T-cell (primary cell): ENCODE measurements around the gene SORD. TPM values are rescaled to one million over a fixed set of nuclear protein-coding genes. Genes with fewer than 3 reads are reported as not detected.

Experiments used
- ATAC-seq, 4 experiments: fragments of 200-7000 bp in 3 of 4; fragments of 150-1000 bp in 1 of 4; cut with Tn5 transposase; replicated peaks in 1 of 4; 1 replicate in 3 of 4; 2 replicates in 1 of 4; pipeline ENCODE4 v1.10.0; 2021; ENCODE audit warnings: moderate library complexity in 3 of 4, mild to moderate bottlenecking in 2 of 4, moderate number of reproducible peaks in 1 of 4
- CTCF ChIA-PET, 2 donors: fragments of 300-600 bp; sonication (Branson Sonifier 250); formaldehyde crosslinking; loops; one replicate each; lab custom pipeline; 2022; ENCODE audit warnings: antibody characterized with exemption in 2 of 2; lab: Charles Lee
- POLR2A ChIA-PET, 2 donors: fragments of 300-600 bp; sonication (Branson Sonifier 250); formaldehyde crosslinking; loops; one replicate each; lab custom pipeline; 2022; ENCODE audit warnings: antibody characterized with exemption in 2 of 2; lab: Charles Lee
- DNase-seq, 35 experiments: peaks; one replicate each; pipeline versions ENCODE4 v3.0.0 to v3.0.0-alpha.2; 2013 to 2023
- H3K27ac ChIP-seq: one replicate; pipeline ENCODE4 v1.5.1; 2013; ENCODE audit warnings: low read length
- H3K27me3 ChIP-seq, 2 experiments: replicated peaks in 1 of 2; 1 replicate in 1 of 2; 2 replicates in 1 of 2; pipeline versions ENCODE4 v1.6.1 to v1.7.0; 2013; ENCODE audit warnings: low read length in 1 of 2, mixed read lengths in 1 of 2; ENCODE audit not compliant: control insufficient read depth in 2 of 2, insufficient read depth in 2 of 2; ENCODE audit errors: extremely low read depth in 1 of 2
- H3K36me3 ChIP-seq, 2 donors: 1 replicate in 1 of 2; 2 replicates in 1 of 2; pipeline versions ENCODE4 v1.6.1 to v1.7.0; 2013; ENCODE audit warnings: low read length in 1 of 2; ENCODE audit not compliant: control insufficient read depth in 2 of 2, insufficient read depth in 1 of 2; ENCODE audit errors: extremely low read depth in 1 of 2
- H3K4me1 ChIP-seq, 2 experiments: 1 replicate in 1 of 2; 2 replicates in 1 of 2; pipeline versions ENCODE4 v1.6.1 to v1.7.0; 2013; ENCODE audit warnings: low read length in 2 of 2, mixed read lengths in 1 of 2; ENCODE audit not compliant: insufficient read depth in 2 of 2, control insufficient read depth in 1 of 2; ENCODE audit errors: extremely low read depth in 1 of 2
- H3K4me3 ChIP-seq, 2 donors: 1 replicate in 1 of 2; 2 replicates in 1 of 2; pipeline versions ENCODE4 v1.5.1 to v1.7.0; 2013; ENCODE audit warnings: mild to moderate bottlenecking in 2 of 2, low read length in 1 of 2, moderate library complexity in 1 of 2; ENCODE audit not compliant: control insufficient read depth in 1 of 2; ENCODE audit errors: extremely low read depth in 1 of 2
- H3K9me3 ChIP-seq: 2 replicates; pipeline ENCODE4 v1.7.0; 2013
- H3K27ac Mint-ChIP-seq, 2 donors: one replicate each; pipeline ENCODE4 v1.8.0; 2020 to 2021; ENCODE audit warnings: mild to moderate bottlenecking in 2 of 2, mixed read lengths in 2 of 2
- H3K27me3 Mint-ChIP-seq, 2 donors: one replicate each; pipeline ENCODE4 v1.8.0; 2021 to 2022; ENCODE audit warnings: mixed read lengths in 2 of 2
- H3K36me3 Mint-ChIP-seq: one replicate; pipeline ENCODE4 v1.8.0; 2021; ENCODE audit warnings: mixed read lengths
- H3K4me1 Mint-ChIP-seq, 3 donors: one replicate each; pipeline ENCODE4 v1.8.0; 2020 to 2022; ENCODE audit warnings: mixed read lengths in 3 of 3, mild to moderate bottlenecking in 1 of 3
- H3K4me3 Mint-ChIP-seq, 3 donors: one replicate each; pipeline ENCODE4 v1.8.0; 2020 to 2022; ENCODE audit warnings: mild to moderate bottlenecking in 3 of 3, mixed read lengths in 3 of 3, moderate library complexity in 3 of 3
- H3K9me3 Mint-ChIP-seq, 3 donors: one replicate each; pipeline ENCODE4 v1.8.0; 2020 to 2022; ENCODE audit warnings: mixed read lengths in 3 of 3
- WGBS: methylation state at CpG from one replicate; pipeline ENCODE4 v1.1.5; 2013; ENCODE audit warnings: missing lambda C conversion rate; ENCODE audit not compliant: insufficient coverage; 5-methylcytosine and 5-hydroxymethylcytosine counted together
- total RNA-seq, 35 experiments: library from RNA in 6 of 35; stranded (reverse) in 6 of 35; fragments of 120-200 nt in 1 of 35; gene quantifications; one replicate each; pipeline versions ENCODE4 v1.2.1 to v1.2.4 and lab custom pipeline; 2013 to 2026

SORD gene
- total RNA-seq, 5 donors from 2014 or later (not counting 1 experiment from before 2014, with no cell fraction given): 2.6 to 6.0 (median 5.1) TPM

GRCh38 chr15:45089712-45090373 lies 66.8 kb downstream of the SORD start:
- DNase-seq (no peak), ATAC-seq (no peak)
- H3K9me3 ChIP-seq: no peaks in the 10 kb centered on the region
- POLR2A ChIA-PET: no interaction called here
- H3K27me3 Mint-ChIP-seq: peaks cover 22 to 28% of the 10 kb centered on the region in 2 donors
- no peaks in the 10 kb centered on the region for H3K4me1 Mint-ChIP-seq
- CTCF ChIA-PET: interaction anchor here in 1 of 2 donors (1.5 kb wide), 1 partner anchor 37 kb away, joined by 3 read pairs; no protein-coding TSS in a partner anchor
- no peaks in the 10 kb centered on the region for H3K4me1 ChIP-seq
- no peak overlapping the region for H3K4me3 Mint-ChIP-seq
- no peak overlapping the region for H3K4me3 ChIP-seq
- no peaks in the 10 kb centered on the region for H3K9me3 Mint-ChIP-seq
- 100% methylated on average over 1 of the region's 3 CpGs for WGBS
- H3K27me3 ChIP-seq: peaks cover 0 to 22% of the 10 kb centered on the region in 2 experiments
- H3K36me3 ChIP-seq: no peaks in the 10 kb centered on the region
- H3K36me3 Mint-ChIP-seq: no peaks in the 10 kb centered on the region
- no peak overlapping the region for H3K27ac ChIP-seq
- H3K27ac Mint-ChIP-seq: no peak overlapping the region

- H3K4me3 ChIP-seq: no peak overlapping the region
- DNase-seq (no peak), ATAC-seq (no peak)
- Mint-ChIP-seq H3K36me3 (no peaks in the 10 kb centered on the region), H3K4me3 (no peak overlapping the region), H3K27me3 (peaks cover 20 to 28% of the 10 kb centered on the region in 2 donors), H3K4me1 (no peaks in the 10 kb centered on the region), H3K9me3 (no peaks in the 10 kb centered on the region), H3K27ac (no peak overlapping the region)
- H3K27ac ChIP-seq: no peak overlapping the region
- H3K9me3 ChIP-seq: no peaks in the 10 kb centered on the region
- no peaks in the 10 kb centered on the region for H3K4me1 ChIP-seq
- 39% methylated on average over 4 of the region's 7 CpGs for WGBS
- peaks cover 0 to 19% of the 10 kb centered on the region in 2 experiments for H3K27me3 ChIP-seq
- CTCF ChIA-PET: no interaction called here
- POLR2A ChIA-PET: no interaction called here
- no peaks in the 10 kb centered on the region for H3K36me3 ChIP-seq
Measured at GRCh38 chr15:45091161-45091560, 68.2 kb downstream of the SORD start.

DNA sequence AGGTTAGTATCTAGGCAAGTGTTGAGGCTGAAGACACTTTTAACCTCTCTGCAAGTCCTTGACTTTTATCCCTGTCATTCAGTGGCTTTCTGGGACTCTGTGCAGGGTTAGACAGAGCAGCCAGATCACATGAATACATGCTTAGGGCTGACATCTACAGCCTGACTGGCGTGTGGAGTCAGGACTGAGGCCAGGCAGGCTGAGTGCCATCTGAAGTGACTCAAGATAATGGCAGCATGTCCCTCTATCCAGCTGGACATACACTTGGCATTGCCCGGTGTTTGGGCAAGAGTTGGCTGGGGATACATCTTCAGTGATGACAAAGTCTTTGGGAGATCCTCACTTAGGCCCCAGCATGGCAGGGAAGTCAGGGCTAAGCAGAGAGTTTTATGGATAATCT lies 68.6 kb downstream of the SORD start:
- no peak overlapping the region for H3K27ac ChIP-seq
- CTCF ChIA-PET: no interaction called here
- Mint-ChIP-seq H3K4me1 (no peaks in the 10 kb centered on the region), H3K9me3 (no peaks in the 10 kb centered on the region), H3K27me3 (peaks cover 20 to 28% of the 10 kb centered on the region in 2 donors), H3K4me3 (no peak overlapping the region), H3K27ac (no peak overlapping the region), H3K36me3 (no peaks in the 10 kb centered on the region)
- H3K36me3 ChIP-seq: no peaks in the 10 kb centered on the region
- no peak overlapping the region for H3K4me3 ChIP-seq
- no peak for DNase-seq
- H3K4me1 ChIP-seq: no peaks in the 10 kb centered on the region
- H3K9me3 ChIP-seq: no peaks in the 10 kb centered on the region
- POLR2A ChIA-PET: no interaction called here
- no peak for ATAC-seq
- peaks cover 0 to 17% of the 10 kb centered on the region in 2 experiments for H3K27me3 ChIP-seq
- 54% methylated on average over 2 of the region's 2 CpGs for WGBS

- CTCF ChIA-PET: no interaction called here
- H3K27ac ChIP-seq: no peak overlapping the region
- 86% methylated on average over 4 of the region's 4 CpGs for WGBS
- no peak for DNase-seq
- POLR2A ChIA-PET: no interaction called here
- H3K4me1 Mint-ChIP-seq: no peaks in the 10 kb centered on the region
- peaks cover 14 to 22% of the 10 kb centered on the region in 2 donors for H3K27me3 Mint-ChIP-seq
- H3K36me3 Mint-ChIP-seq: no peaks in the 10 kb centered on the region
- no peaks in the 10 kb centered on the region for H3K36me3 ChIP-seq
- H3K4me1 ChIP-seq: no peaks in the 10 kb centered on the region
- peaks cover 0 to 17% of the 10 kb centered on the region in 2 experiments for H3K27me3 ChIP-seq
- no peak overlapping the region for H3K27ac Mint-ChIP-seq
- H3K9me3 Mint-ChIP-seq: no peaks in the 10 kb centered on the region
- H3K9me3 ChIP-seq: no peaks in the 10 kb centered on the region
- no peak overlapping the region for H3K4me3 ChIP-seq
- no peak overlapping the region for H3K4me3 Mint-ChIP-seq
- no peak for ATAC-seq
Measured at GRCh38 chr15:45093013-45093412, 70.0 kb downstream of the SORD start.

GRCh38 chr15:45093622-45094357 lies 70.8 kb downstream of the SORD start:
- DNase-seq: no peak
- Histone ChIP-seq H3K4me3 (no peak overlapping the region), H3K9me3 (no peaks in the 10 kb centered on the region), H3K27ac (no peak overlapping the region), H3K36me3 (no peaks in the 10 kb centered on the region), H3K4me1 (no peaks in the 10 kb centered on the region), H3K27me3 (peaks cover 0 to 17% of the 10 kb centered on the region in 2 experiments)
- ChIA-PET CTCF (interaction anchor here (0.7 kb wide), 2 partner anchors 12 to 56 kb away, joined by 3 to 5 read pairs; no protein-coding TSS in a partner anchor), POLR2A (no interaction called here)
- no peak for ATAC-seq
- Mint-ChIP-seq H3K36me3 (no peaks in the 10 kb centered on the region), H3K4me1 (no peaks in the 10 kb centered on the region), H3K9me3 (no peaks in the 10 kb centered on the region), H3K27me3 (peaks cover 14 to 22% of the 10 kb centered on the region in 2 donors), H3K4me3 (no peak overlapping the region), H3K27ac (no peak overlapping the region)
- 91% methylated on average over 5 of the region's 11 CpGs for WGBS

GRCh38 chr15:45094358-45094730 lies 71.3 kb downstream of the SORD start:
- H3K36me3 Mint-ChIP-seq: no peaks in the 10 kb centered on the region
- CTCF ChIA-PET: interaction anchor here (0.7 kb wide), 2 partner anchors 12 to 56 kb away, joined by 3 to 5 read pairs; no protein-coding TSS in a partner anchor
- POLR2A ChIA-PET: no interaction called here

More at GRCh38 chr15:45094358-45094730, 71.3 kb downstream of the SORD start:
- no peaks in the 10 kb centered on the region for H3K4me1 Mint-ChIP-seq
- Histone ChIP-seq H3K36me3 (no peaks in the 10 kb centered on the region), H3K9me3 (no peaks in the 10 kb centered on the region), H3K4me3 (no peak overlapping the region), H3K4me1 (no peaks in the 10 kb centered on the region), H3K27me3 (peaks cover 0 to 12% of the 10 kb centered on the region in 2 experiments), H3K27ac (no peak overlapping the region)
- 88% methylated on average over 9 of the region's 9 CpGs for WGBS
- ATAC-seq: no peak
- H3K9me3 Mint-ChIP-seq: no peaks in the 10 kb centered on the region
- no peak for DNase-seq
- H3K27ac Mint-ChIP-seq: no peak overlapping the region
- H3K27me3 Mint-ChIP-seq: peaks cover 12 to 22% of the 10 kb centered on the region in 2 donors
- H3K4me3 Mint-ChIP-seq: no peak overlapping the region
